Measurements from ENCODE around the gene PAGR1. TPM values are rescaled to one million over a fixed set of nuclear protein-coding genes. Genes with fewer than 3 reads are reported as not detected.
"Not testable (repeated sequence)": the region's sequence is repeated elsewhere in the genome, so short reads cannot be mapped to it uniquely, and the experiment has no call there.

PAGR1 gene
- 23.6 TPM for total RNA-seq

- intact Hi-C loops (cut with DNase I), result no loop called here
- peak within 1 kb of the TSS; percentile 70 to 74 for H3K4me3 ChIP-seq
Measured at GRCh38 chr16:29815793-29816693, at the start of gene PAGR1. Gene PAGR1 (plus strand): TSS chr16:29816152. CDS start chr16:29816526, 374 bp downstream.

GRCh38 chr16:29766571-29766970 lies 49.4 kb upstream of the PAGR1 start:
- no peak overlapping the region for H3K4me3 ChIP-seq
- no peak for DNase-seq (ENCODE audit: extremely low spot score in 2 of 2)
- H3K4me1 ChIP-seq, result no peaks in the 10 kb centered on the region
- no peak for TF ChIP-seq POLR2AphosphoS5 (IDR thresholded peaks at IDR 0.05; ENCODE audit: insufficient read depth in 1 of 2, low read depth in 1 of 2)
- H3K27ac ChIP-seq, result no peak overlapping the region
- no peaks in the 10 kb centered on the region for H3K36me3 ChIP-seq
- no peaks in the 10 kb centered on the region for H3K9me3 ChIP-seq
- intact Hi-C loops (cut with DNase I), result no loop called here
- no peaks in the 10 kb centered on the region for H3K27me3 ChIP-seq

More at GRCh38 chr16:29815793-29816693, at the start of gene PAGR1:
- H3K27ac ChIP-seq, result peak within 1 kb of the TSS; percentile 94
- TF ChIP-seq POLR2AphosphoS5 (IDR thresholded peaks at IDR 0.05; ENCODE audit: insufficient read depth in 1 of 2, low read depth in 1 of 2) (peak; percentile 95 to 99), POLR2A (IDR thresholded peaks at IDR 0.05) (peak in 1 of 2 donors; percentile 48), CTCF (IDR thresholded peaks at IDR 0.05) (peak; percentile 45 to 78 (median 76))
- peaks cover 83% of the 10 kb centered on the region for H3K4me1 ChIP-seq
- peak in 1 of 2 donors; percentile 100 for DNase-seq (ENCODE audit: extremely low spot score in 2 of 2)
- H3K27me3 ChIP-seq, result no peaks in the 10 kb centered on the region
- no peaks in the 10 kb centered on the region for H3K9me3 ChIP-seq
- peaks cover 0 to 5% of the 10 kb centered on the region in 2 donors for H3K36me3 ChIP-seq

GRCh38 chr16:29767062-29767461 lies 48.9 kb upstream of the PAGR1 start:
- Histone ChIP-seq H3K27ac (no peak overlapping the region), H3K27me3 (no peaks in the 10 kb centered on the region), H3K4me1 (no peaks in the 10 kb centered on the region), H3K36me3 (no peaks in the 10 kb centered on the region), H3K4me3 (no peak overlapping the region), H3K9me3 (no peaks in the 10 kb centered on the region)
- TF ChIP-seq CTCF (IDR thresholded peaks at IDR 0.05) (no peak), POLR2A (IDR thresholded peaks at IDR 0.05) (no peak), POLR2AphosphoS5 (IDR thresholded peaks at IDR 0.05; ENCODE audit: insufficient read depth in 1 of 2, low read depth in 1 of 2) (no peak)
- DNase-seq (ENCODE audit: extremely low spot score in 2 of 2), result no peak
- intact Hi-C loops (cut with DNase I), result no loop called here

- no peaks in the 10 kb centered on the region for H3K36me3 ChIP-seq
- H3K27me3 ChIP-seq, result no peaks in the 10 kb centered on the region
- H3K4me1 ChIP-seq, result no peaks in the 10 kb centered on the region
- no peak overlapping the region for H3K4me3 ChIP-seq
- intact Hi-C loops (cut with DNase I), result no loop called here
- no peak overlapping the region for H3K27ac ChIP-seq
- H3K9me3 ChIP-seq, result no peaks in the 10 kb centered on the region
- no peak for DNase-seq (ENCODE audit: extremely low spot score in 2 of 2)
- TF ChIP-seq POLR2AphosphoS5 (IDR thresholded peaks at IDR 0.05; ENCODE audit: insufficient read depth in 1 of 2, low read depth in 1 of 2), result no peak
Measured at GRCh38 chr16:29769507-29769906, 46.4 kb upstream of the PAGR1 start.

GRCh38 chr16:29770250-29770929 lies 45.6 kb upstream of the PAGR1 start:
- TF ChIP-seq POLR2AphosphoS5 (IDR thresholded peaks at IDR 0.05; ENCODE audit: insufficient read depth in 1 of 2, low read depth in 1 of 2), result no peak
- no peak for TF ChIP-seq POLR2A (IDR thresholded peaks at IDR 0.05)
- no peak for TF ChIP-seq CTCF (IDR thresholded peaks at IDR 0.05)
- no peaks in the 10 kb centered on the region for H3K4me1 ChIP-seq
- no peak overlapping the region for H3K27ac ChIP-seq
- intact Hi-C loops (cut with DNase I), result no loop called here
- no peaks in the 10 kb centered on the region for H3K27me3 ChIP-seq
- no peak for DNase-seq (ENCODE audit: extremely low spot score in 2 of 2)
- no peaks in the 10 kb centered on the region for H3K9me3 ChIP-seq
- no peaks in the 10 kb centered on the region for H3K36me3 ChIP-seq
- H3K4me3 ChIP-seq, result no peak overlapping the region

- H3K27me3 ChIP-seq; H3K4me1 ChIP-seq; H3K36me3 ChIP-seq; DNase-seq (ENCODE audit: extremely low spot score in 2 of 2); H3K27ac ChIP-seq; intact Hi-C loops (cut with DNase I); H3K4me3 ChIP-seq; H3K9me3 ChIP-seq: not testable (repeated sequence)
Measured at GRCh38 chr16:29772330-29772729, 43.6 kb upstream of the PAGR1 start.

Measured in vagina (tissue), 2 donors.